ENCODE measurements around the gene SPN. TPM values are rescaled to one million over a fixed set of nuclear protein-coding genes. Genes with fewer than 3 reads are reported as not detected.

Gene SPN
- total and polyA plus RNA-seq, 2 of the 4 experiments (the other 2 are of a cell fraction), result not detected

Other genes starting within 250 kb of the SPN start
- 7.2 and 11.9 TPM in 2 replicates for gene BOLA2, start 208.9 kb upstream of the SPN start, total RNA-seq (2012; rRNA removed)
- 32.1 and 38.0 TPM in 2 replicates for gene BOLA2, start 208.9 kb upstream of the SPN start, polyA plus RNA-seq (2012; rRNA removed)
- 8.3 and 9.3 TPM in 2 replicates for gene SLX1B, start 208.7 kb upstream of the SPN start, total RNA-seq (2012; rRNA removed)
- gene SLX1B, start 208.7 kb upstream of the SPN start, polyA plus RNA-seq (2012; rRNA removed), result 15.8 and 19.6 TPM in 2 replicates
- 0.28 and 1.1 TPM in 2 replicates for gene SULT1A4, start 203.3 kb upstream of the SPN start, total RNA-seq (2012; rRNA removed)
- gene SULT1A4, start 203.3 kb upstream of the SPN start, polyA plus RNA-seq (2012; rRNA removed), result 2.4 and 2.5 TPM in 2 replicates
- 3.9 and 5.6 TPM in 2 replicates for gene NPIPB12, start 156.8 kb upstream of the SPN start, total RNA-seq (2012; rRNA removed)
- 15.0 and 18.0 TPM in 2 replicates for gene NPIPB12, start 156.8 kb upstream of the SPN start, polyA plus RNA-seq (2012; rRNA removed)
- 3.4 and 3.6 TPM in 2 replicates for gene QPRT, start 15.9 kb downstream of the SPN start, total RNA-seq (2012; rRNA removed)
- 6.3 and 6.8 TPM in 2 replicates for gene QPRT, start 15.9 kb downstream of the SPN start, polyA plus RNA-seq (2012; rRNA removed)
- not detected in 2 replicates for gene C16orf54, start 82.7 kb downstream of the SPN start, total RNA-seq (2012; rRNA removed)
- gene C16orf54, start 82.7 kb downstream of the SPN start, polyA plus RNA-seq (2012; rRNA removed), result not detected in 2 replicates
- not detected in 2 replicates for gene ZG16, start 115.0 kb downstream of the SPN start, total RNA-seq (2012; rRNA removed)
- not detected in 2 replicates for gene ZG16, start 115.0 kb downstream of the SPN start, polyA plus RNA-seq (2012; rRNA removed)
- 40.8 and 43.0 TPM in 2 replicates for gene KIF22, start 127.5 kb downstream of the SPN start, total RNA-seq (2012; rRNA removed)
- gene KIF22, start 127.5 kb downstream of the SPN start, polyA plus RNA-seq (2012; rRNA removed), result 65.1 and 66.0 TPM in 2 replicates
- gene MAZ, start 143.3 kb downstream of the SPN start, total RNA-seq (2012; rRNA removed), result 113 and 127 TPM in 2 replicates
- 124 and 138 TPM in 2 replicates for gene MAZ, start 143.3 kb downstream of the SPN start, polyA plus RNA-seq (2012; rRNA removed)
- gene PRRT2, start 148.9 kb downstream of the SPN start, total RNA-seq (2012; rRNA removed), result 0.90 and 1.4 TPM in 2 replicates
- 10.5 and 10.7 TPM in 2 replicates for gene PRRT2, start 148.9 kb downstream of the SPN start, polyA plus RNA-seq (2012; rRNA removed)
- gene PAGR1, start 152.9 kb downstream of the SPN start, total RNA-seq (2012; rRNA removed), result 10.6 and 15.3 TPM in 2 replicates
- 22.1 and 26.4 TPM in 2 replicates for gene PAGR1, start 152.9 kb downstream of the SPN start, polyA plus RNA-seq (2012; rRNA removed)
- 221 and 319 TPM in 2 replicates for gene MVP, start 157.2 kb downstream of the SPN start, total RNA-seq (2012; rRNA removed)
- gene MVP, start 157.2 kb downstream of the SPN start, polyA plus RNA-seq (2012; rRNA removed), result 204 and 231 TPM in 2 replicates
- gene CDIPT, start 200.0 kb downstream of the SPN start, total RNA-seq (2012; rRNA removed), result 47.1 and 48.3 TPM in 2 replicates
- gene CDIPT, start 200.0 kb downstream of the SPN start, polyA plus RNA-seq (2012; rRNA removed), result 100 and 111 TPM in 2 replicates
- gene SEZ6L2, start 236.3 kb downstream of the SPN start, total RNA-seq (2012; rRNA removed), result 0.72 and 0.83 TPM in 2 replicates
- 10.0 and 10.5 TPM in 2 replicates for gene SEZ6L2, start 236.3 kb downstream of the SPN start, polyA plus RNA-seq (2012; rRNA removed)
- gene ASPHD1, start 237.2 kb downstream of the SPN start, total RNA-seq (2012; rRNA removed), result 4.1 and 4.2 TPM in 2 replicates
- 14.5 and 15.7 TPM in 2 replicates for gene ASPHD1, start 237.2 kb downstream of the SPN start, polyA plus RNA-seq (2012; rRNA removed)

Measured in IMR-90 (cell line).